NCI-H69 (cell line): ENCODE measurements around the gene CRABP2.

ENCODE experiments used
- DNase-seq: peaks from one replicate; lab custom pipeline; 2025; lab: John Stamatoyannopoulos, UW

CRABP2 gene

DNA sequence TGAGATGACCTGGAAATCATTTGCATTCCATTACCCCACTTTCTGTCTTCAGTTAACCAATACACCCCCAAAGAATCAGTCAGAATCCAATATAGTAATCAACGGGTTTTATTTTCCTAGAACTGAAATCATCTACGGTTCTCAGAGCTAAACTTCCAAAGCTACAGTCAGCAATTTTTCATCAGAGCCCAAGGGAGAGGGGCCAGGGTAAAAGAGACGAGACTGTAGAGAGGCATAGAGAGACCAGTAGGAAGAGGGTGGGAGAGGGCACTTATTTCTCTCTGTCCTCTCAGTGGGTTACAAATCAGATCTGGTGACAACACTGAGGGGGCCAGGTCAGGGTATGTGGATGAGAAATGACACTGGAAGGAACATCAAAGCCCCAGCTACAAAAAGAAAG lies 36.6 kb upstream of the CRABP2 start:
- no peak for DNase-seq

DNA sequence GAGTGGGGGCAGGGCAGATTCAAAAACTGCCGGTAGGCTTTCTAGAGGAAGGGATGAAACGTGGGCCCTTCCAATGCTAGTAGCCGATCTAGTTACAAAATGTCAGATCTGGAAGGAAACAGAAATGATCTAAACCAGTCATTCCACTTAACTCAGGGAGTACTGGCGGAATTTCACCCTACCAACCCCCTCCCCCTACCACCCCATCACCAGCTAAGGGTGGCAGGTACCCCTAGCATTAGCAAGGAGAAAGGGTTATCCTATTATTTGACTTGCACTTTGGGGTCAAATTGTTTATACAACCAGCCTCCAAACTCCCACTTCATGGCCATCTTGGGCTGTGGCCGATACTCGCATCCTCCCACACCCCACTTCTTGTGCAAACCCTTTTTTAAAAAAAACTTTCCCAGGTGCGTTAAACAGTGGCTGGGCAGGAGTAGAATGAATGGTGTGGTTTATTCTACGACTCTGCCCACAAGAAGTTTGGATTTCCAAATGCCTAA lies 36.1 kb upstream of the CRABP2 start:
- no peak for DNase-seq

DNA sequence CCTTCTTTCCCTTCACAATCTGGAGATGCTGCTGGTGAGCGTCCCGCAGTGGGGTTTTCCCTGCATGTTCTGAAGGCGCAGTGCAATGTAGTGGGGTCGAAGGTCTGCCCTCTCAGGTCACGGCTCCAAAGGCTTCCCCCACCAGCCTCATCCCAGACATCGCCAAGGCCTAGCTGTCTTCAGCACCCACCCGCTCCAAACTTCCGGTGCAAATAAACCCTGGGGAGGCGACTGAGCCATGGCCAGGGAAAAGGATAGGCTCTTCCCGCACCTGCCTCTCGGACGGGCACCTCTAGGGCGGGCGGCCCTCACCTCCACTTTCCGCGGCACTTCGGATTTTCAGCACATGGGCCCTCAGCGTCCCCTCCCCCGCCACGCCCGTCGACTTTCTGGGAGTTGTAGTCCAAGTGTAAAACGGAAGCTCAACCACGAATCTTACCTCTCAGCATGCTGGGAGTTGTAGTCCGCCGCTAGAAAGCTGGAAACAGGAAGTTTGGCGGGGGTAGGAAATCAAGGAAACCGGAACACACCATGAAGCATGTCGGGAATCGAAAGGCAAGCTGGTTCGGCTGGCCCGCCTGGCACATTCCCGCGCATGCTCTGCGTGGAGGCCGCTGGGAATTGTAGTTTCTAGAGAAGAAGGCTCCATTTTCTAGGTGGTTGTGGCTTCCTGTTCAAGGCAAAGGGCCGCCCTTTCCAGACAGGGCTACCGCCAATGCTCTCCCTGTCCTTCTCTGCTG lies 35.5 kb upstream of the CRABP2 start, which contains the start of gene MRPL24:
MRPL24 (minus strand) TSS at position 348 of the 740 bp plus-strand sequence. CDS start 2,384 bp downstream, outside the sequence.
- DNase-seq = peak; percentile 100

DNA sequence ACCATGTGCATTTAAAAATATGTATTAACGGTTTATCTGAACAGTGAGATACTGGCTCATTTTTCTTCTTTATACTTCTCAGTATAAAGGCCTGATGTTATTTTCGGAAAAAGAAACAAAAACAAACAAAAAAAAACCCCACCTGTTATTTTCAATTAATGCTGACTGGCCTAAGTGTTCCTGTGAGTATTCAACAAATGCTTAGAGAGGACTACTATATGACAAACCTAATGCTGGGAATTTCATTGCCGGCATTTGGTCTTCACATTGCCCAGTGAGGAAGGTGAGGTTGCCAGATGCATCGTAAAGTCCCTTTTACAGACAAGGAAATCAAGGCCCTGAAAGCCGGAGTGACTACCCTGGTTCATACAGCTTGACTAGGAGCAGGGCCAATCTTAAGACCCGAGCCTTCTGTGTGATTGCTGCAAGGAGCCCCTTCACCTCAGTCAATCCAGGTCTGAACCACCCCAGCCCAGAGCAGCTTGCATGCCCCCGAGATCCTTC lies 34.9 kb upstream of the CRABP2 start:
- DNase-seq = peak; percentile 64

DNA sequence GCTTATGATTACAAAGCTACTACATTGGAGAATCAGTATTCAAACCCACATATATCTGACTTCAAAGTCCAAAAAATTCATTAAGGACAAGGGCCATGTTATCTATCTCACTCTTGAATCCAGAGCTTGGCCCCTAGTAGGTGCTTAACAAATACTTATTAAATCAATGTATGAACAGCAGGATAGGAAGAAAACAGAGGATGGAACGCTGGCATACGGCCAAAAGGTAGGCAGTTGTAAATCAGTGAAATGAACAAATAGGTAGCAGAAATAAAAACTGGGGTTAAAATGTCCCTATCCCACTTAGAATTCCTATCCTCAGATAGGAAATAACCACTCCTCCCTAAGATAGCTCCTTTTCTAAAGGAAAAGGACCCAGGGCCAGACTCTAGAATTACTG lies 33.5 kb upstream of the CRABP2 start:
- DNase-seq = no peak

DNA sequence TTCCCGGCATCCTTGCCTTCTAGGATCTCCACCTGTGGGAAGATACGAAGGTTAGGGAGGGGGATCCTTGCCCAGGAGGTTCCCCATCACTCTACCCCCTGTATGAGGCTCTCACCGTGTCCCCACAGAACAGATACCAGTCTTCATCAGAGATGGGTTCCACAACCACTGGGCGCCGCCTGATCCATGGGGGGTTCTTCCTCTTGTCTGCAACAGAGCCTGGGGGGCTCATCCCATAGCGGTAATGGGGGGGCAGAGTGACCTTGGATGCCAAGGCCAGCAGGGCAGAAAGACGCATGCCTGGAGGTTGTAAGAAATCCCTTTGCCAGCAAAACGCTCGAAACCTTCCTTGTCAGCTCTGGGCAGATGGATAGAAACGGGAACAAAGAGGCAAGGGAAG lies 33.0 kb upstream of the CRABP2 start:
- DNase-seq = no peak

DNA sequence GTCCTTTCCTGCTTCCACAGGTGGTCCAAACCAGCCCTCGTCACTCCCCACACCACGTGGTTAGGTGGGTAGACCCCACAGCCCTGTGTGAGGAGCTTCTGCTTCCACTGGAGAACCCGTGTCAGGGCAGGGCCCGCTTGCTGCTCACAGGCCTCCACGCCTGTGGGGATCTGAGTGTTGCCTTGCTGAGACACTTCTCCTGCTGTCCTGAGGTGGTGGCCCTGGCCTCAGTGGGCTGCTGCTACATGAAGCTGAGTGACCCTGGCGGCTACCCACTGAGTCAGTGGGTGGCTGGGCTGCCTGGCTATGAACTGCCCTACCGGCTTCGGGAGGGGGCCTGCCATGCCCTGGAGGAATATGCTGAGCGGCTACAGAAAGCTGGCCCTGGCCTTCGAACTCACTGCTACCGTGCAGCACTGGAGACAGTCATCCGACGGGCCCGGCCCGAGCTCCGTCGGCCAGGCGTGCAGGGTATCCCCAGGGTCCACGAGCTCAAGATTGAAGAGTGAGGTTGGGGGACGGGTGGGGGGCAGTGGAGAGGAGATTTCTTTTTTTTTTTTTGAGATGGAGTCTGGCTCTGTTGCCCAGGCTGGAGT lies 28.7 kb upstream of the CRABP2 start:
- DNase-seq = no peak

DNA sequence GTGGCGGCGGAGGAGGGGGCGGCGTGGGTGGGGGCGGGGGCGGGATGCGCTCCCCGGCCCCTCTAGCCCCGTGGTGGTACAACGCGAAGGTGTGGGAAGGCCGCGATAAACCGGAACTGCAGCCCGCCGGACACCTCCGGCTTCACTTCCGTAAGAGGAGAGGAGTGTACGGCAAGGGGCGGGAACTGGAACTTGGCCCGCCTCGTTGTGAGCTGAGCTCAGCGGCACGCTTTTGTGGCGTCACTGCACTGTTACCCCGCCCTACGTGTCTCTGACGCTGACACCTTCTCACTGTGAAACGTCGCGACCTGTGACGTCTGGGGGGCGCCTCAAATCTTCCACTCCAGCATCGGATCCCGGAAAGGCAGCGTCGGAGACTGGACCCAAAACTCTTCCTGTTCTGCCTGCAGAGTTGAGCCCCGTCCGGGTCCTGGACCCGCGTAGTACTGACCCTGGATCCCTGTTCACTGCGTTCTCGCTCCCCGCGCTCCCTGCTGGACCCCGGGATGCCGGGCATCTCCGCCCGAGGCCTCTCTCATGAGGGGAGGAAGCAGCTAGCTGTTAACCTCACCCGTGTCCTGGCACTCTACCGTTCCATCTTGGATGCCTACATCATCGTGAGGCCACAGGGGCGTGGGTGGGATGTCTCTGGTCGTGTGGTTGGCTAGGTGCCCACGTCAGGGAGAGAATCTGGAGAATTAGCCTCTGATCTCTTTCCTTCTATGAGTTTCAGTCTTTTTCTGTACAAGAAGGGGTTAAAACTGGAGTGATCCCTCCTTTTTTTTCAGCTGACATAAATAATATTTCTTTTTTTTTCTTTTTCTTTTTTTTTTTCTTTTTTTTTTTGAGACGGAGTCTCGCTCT lies 23.4 kb upstream of the CRABP2 start, which contains the start of gene ISG20L2:
ISG20L2 (minus strand) TSS at position 168 of the 864 bp plus-strand sequence. CDS start 1,114 bp downstream, outside the sequence.
- DNase-seq = peak; percentile 99

DNA sequence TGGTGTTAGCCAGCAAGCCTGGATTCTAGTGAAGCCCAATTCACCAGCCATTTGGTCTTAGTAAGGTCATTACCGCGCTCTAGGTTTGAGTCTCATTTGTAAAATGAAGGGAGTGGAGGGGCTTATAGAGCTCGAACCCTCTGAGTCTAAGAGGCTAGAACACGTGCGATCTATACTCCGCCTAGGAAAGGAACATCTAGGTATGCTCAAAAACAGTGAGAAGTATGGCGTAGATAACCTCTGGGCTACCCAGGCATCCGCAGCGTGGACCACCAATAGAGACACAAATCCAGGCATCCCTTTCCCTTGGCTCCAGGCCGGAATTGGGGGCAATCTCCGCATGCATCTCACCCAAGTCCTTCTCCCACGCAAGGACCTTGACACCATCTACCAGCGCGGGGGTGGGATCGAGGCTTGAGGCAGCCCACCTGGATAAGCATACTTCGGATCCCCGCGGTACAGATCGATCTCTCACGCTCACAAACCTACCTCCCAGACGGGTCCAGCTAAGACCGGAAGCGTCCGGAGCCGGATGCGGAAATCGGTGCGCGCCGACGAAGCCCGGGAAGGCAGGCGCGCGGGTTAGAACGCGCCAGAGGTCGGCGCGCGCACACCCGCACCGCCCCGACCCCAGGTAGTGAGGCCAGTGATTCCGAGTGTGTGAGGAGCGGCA lies 22.7 kb upstream of the CRABP2 start, which contains the start of gene METTL25B:
METTL25B (plus strand) TSS at position 544 of the 673 bp plus-strand sequence. CDS start 636 bp downstream, outside the sequence.
- DNase-seq = peak; percentile 95

DNA sequence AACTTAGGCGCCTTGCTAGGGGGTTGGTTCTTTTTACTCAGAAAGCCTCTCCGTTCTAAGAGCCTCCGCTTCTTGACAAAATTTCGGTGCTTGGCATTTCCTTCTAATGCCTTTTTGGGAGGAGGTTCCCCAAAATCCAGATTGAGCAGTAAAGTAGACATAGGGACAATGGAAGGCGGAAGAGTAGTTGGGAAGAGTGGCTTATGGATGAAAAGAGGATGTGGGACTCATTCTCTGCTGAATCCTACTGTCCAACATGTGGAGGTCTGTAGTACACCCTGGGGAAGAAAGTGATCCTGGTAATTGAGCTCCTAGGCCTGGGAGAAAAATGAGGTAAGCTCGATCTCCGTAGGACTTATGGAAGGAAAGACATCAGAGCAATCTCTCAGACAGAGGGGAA lies 22.1 kb upstream of the CRABP2 start:
- DNase-seq = no peak

DNA sequence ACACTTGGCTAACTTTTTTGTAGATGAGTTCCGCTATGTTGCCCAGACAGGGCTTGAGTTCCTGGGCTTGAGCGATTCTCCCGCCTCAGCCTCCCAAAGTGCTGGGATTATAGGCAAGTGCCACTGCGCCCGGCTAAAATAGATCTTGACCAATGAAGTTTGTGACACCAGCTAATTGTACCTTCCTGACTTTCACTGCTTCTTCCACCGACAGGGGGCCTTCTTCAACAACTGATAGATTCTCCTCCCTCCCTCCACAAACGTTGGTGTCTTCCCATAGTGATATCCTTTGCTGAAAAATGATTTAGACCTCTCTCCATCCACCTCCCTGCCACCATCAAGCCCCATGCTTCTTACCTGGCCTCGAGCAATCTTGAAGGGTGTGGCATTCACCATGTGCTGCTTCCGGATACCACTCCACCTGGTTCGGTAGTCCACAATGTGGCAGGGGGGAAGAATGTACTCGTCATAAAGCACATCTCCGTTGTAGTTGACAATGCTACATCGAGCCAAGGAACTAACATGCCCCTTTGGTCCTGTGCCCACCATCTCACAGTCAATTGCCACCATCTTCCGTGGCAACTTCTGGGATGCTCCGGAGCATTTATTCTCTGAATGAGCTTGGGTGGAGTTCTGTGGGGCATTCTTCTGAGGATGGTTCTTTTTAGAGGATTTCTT lies 21.3 kb upstream of the CRABP2 start:
- peak; percentile 77 for DNase-seq

DNA sequence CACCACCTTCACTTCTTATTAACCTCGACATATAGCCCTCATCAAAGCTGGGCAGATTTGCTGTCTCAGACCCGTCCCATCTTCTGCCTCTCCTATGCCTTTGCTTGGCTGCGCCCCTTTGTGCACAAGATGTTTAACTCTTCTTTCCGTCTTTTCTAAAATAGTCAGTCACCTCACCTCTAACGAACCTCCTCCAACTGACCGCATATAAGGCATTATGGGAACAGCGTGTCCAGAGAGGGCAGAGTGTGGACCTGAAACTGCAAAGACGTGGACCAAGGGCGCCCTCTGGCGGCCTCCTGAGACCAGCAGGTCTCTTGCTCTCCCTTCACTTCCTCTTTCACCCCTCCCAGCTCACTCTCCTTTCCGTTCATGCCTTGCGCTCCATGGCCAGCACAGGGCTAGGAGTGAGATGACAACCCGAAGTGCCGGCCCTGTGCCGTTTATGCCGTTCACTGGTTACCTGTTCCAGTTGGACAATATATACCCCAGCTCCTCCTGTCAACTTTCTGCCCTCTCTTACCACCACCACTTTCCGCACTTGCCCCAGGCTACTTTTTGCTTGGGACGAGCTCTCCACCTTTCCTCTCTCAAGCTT lies 20.4 kb upstream of the CRABP2 start:
- DNase-seq = peak; percentile 91

DNA sequence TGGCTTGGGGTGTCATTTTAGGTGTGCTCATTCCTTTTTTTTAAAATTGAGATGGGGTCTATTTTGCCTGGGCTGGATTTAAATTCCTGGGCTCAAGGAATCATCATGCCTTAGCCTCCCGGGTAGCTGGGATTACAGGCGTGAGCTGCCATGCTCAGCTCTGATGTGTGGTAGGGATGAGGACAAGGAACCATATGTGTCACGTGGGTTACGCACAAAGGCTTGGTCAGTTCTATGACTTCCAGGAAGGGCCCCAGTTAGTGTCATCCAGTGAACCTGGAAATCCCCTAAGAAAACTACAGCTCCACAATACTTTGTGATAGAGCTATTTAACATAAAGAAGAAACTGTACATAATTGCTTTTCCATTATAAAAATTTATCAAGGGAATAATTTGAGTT lies 16.2 kb upstream of the CRABP2 start:
- no peak for DNase-seq

DNA sequence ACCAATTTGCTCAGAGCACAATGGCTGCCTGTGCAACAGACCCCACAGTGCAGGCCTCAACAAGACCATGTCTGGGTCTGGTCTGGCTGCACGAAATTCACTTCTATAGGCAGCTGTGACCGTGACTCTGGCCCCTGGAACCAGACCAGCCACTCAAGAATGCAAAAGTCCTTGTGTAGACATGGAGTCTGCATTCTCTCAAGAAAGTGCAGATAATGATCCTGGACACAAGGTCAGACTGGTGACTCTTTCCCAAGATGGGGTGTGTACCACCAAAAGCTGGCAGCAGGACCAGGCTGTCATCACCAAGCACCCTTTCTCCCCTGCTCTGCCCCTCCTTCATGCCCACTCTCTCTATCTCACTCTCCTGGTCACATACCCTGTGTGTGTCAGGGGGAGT lies 15.7 kb upstream of the CRABP2 start:
- DNase-seq = no peak

DNA sequence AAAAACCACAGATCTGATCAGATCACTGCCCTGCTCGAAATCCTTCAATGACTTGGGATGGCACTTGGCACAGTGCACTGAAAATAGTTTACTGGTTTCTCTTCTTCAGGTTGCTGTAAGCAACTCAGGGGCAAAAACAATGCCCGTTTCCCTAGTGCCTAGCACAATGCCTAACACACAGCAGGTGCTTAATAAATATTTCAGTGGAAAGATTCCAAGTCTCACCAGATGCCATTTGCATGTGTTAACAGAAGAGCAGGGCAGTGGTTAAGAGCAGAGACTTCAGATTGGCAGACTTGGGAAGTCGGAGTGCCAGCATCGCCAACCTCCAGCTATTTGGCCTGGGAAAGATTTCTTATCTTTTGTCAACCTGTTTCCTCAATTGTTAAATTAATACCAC lies 12.0 kb upstream of the CRABP2 start:
- DNase-seq = peak; percentile 54

DNA sequence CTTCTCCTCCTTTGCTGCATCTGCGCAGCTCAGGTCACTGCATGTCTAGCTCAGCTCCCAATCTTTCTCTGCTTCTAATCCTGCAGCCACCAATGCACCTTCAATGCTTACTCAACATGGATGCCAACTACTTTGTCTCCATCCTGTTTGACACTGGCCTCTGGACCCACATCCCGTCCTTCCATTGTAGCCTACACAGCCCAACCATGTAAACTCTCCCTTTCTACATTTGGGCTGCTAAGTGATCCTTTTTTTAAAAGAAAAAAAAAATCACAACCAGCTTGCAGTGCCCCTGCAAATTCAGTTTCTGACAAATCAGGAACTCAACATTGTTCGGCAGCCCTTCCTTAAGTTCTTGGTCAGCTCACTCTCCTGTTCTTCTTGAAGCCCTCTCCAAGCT lies 9.4 kb upstream of the CRABP2 start:
- DNase-seq = no peak

DNA sequence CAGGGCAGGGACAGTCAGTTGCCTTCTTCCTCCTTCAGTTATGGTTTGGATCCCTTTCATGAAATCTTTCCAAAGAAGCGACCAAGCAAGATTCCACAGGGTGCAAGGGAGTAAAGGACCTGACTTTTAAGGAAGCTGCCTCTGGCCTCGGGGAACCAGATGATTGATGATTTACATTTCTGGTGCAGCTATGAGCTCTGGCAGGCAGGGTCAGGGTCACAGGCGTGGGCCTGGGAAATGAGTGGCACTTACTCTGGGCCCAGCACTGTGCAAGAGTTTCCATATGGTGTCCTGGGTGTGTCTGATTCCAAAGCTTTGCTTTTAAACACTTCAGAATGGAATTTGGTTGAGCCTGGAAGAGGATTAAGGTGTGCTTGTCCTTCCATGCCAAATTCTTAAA lies 7.2 kb upstream of the CRABP2 start:
- DNase-seq = no peak

DNA sequence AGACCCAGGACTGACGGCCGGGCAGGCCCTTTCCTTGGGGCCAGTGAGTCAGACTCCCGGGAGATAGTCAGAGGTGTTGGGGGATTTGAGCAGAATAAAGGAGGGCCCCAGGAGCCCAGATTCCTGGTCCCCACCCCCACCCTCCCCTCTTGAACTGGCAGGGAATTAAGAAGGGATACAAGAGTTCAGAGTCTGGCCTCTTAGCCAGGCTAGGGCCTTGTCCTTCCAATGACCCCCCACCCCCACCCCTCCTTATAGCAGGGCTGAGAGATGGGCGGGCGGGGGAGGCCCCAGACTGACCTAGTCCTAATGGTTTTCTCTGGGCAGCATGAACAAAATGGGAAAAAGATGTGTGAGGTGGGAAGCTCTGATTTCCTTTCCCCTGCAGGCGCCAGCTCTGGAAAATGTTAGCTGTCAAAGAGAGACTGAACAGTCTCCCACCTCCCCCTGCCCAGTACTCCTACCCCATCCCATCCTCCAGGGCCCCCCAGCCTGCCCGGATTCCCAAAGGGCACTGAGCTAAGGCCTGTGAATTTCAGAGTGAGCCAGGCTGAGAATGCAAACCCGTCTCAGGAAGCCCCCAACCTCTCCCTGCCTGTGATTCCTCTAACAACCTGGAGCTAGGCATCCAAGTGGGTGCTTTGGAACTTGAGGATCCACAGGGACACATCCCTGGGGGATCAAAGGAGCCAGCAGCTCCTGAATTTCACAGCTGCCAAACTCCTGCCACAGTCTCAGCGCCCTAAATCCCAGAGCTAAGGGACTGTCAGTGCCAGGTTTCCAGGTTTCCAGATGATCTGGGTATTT lies 5.8 kb upstream of the CRABP2 start:
- DNase-seq = no peak

DNA sequence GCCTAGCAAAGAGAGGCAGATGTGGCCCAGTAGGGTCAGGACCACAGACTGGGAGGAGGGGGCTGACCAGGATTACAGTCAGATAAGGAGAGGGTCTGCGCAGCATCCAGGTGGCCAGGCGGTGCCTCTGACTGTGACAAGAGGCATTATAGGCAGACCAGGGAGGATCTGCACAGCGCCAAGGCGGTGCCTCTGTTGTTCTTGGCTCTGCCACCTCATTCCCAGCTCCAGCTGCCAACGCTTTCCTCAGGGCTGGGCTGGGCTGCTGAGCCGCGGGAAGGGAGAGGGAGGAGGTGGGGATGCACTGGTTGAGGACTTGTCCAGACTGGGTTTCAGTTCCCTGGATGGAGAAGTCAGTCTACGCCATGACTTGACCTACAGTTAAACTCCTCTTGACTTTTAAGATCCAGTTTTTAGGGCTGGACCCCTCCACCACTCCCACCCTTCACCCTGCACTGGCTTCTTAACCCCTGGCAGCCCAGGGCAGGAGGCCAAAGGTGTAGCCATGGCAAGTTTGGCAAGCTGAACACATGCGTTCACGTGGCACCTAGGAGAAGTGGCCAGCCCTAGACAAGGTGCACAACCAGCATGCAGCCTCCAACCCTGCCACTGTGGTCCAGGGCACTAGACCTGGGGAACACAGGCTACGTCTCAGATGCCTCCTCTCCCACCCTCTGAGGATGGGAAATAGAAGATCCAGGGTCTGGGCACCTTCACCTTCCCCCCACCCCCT lies 4.5 kb upstream of the CRABP2 start:
- DNase-seq = peak; percentile 83
